HS-5 (cell line): ENCODE measurements around the gene FERMT3.
"Not testable (repeated sequence)": the region's sequence is repeated elsewhere in the genome, so short reads cannot be mapped to it uniquely, and the experiment has no call there.

ENCODE experiments used
- DNase-seq: peaks from one replicate; pipeline ENCODE4 v3.0.0-alpha.2; 2012; ENCODE audit warnings: low read depth

Gene FERMT3

DNA sequence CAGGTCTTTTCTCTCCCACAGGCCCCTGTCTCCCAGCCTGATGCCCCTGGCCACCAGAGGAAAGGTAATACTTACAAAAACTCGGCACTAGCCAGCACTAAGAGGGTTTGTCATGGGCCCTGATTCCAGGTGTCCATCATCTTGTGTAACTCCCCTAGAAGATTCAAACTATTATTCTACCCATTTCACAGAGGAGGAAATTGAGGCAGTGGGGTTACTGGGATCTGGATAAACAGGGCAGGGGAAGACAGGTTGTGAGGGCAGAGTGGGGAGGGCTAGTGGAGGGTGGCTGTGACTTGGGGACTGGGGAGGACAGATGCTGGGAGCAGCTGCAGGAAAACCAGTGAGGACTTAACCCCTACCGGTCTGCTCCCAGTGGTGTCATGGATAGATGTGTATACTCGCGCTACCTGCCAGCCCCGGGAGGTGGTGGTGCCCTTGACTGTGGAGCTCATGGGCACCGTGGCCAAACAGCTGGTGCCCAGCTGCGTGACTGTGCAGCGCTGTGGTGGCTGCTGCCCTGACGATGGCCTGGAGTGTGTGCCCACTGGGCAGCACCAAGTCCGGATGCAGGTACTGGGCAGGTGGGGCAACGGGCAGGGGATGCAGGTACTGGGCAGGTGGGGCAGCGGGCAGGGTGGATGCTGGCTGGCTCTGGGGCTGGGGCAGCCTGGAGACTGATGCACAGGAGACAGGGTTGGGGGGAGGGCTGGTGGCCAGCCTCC is 29.1 kb downstream of the FERMT3 start:
- no peak for DNase-seq

DNA sequence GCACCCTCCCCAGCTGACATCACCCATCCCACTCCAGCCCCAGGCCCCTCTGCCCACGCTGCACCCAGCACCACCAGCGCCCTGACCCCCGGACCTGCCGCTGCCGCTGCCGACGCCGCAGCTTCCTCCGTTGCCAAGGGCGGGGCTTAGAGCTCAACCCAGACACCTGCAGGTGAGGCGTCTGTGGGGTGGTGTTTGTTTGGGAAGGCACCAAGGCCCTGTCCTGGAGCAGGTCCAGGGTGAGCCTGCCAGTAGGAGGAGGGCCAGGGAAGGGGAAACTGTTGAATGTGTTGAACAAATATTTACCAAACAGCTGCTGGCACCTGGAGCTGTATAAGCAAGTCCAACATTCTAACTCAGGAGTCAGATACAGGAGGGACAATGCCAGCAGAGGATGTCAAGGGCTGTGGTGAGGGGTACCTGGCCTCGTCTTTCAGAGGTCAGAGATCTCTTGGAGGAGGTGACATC is 31.0 kb downstream of the FERMT3 start:
- no peak for DNase-seq

DNA sequence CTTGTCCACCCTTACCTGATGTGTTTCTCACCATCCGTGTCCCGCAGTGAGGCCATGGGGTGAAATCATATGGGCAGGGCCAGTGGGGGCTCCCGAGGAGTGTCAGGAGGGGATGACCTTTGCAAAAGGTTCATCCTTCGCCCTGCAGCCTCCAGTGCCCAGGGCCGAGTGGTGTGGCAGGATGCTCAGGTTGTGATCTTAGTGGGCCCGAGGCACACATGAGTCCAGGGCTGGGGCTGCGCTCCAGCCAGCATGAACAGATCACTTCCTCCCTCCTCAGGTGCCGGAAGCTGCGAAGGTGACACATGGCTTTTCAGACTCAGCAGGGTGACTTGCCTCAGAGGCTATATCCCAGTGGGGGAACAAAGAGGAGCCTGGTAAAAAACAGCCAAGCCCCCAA is 31.6 kb downstream of the FERMT3 start:
- DNase-seq, result no peak

DNA sequence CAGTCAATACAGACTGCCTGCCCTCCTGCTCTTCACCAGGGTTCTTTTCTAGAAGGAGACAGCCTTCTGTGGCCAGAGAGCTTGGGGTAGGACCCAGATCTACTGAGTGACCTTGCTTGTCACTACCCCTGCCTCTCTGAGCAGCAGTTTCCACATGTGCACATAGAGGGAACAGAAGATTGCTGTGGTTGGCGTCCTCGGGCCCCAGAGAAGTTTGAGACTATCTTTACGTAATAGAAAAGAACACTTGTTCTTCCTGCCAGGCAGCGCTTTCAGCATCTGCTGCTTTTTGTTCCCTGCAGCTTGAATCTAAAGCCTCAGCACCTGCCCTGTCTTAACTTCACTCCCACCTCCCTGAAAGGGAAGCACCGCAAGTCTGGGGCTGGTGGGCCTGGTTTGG is 32.5 kb downstream of the FERMT3 start:
- no peak for DNase-seq

DNA sequence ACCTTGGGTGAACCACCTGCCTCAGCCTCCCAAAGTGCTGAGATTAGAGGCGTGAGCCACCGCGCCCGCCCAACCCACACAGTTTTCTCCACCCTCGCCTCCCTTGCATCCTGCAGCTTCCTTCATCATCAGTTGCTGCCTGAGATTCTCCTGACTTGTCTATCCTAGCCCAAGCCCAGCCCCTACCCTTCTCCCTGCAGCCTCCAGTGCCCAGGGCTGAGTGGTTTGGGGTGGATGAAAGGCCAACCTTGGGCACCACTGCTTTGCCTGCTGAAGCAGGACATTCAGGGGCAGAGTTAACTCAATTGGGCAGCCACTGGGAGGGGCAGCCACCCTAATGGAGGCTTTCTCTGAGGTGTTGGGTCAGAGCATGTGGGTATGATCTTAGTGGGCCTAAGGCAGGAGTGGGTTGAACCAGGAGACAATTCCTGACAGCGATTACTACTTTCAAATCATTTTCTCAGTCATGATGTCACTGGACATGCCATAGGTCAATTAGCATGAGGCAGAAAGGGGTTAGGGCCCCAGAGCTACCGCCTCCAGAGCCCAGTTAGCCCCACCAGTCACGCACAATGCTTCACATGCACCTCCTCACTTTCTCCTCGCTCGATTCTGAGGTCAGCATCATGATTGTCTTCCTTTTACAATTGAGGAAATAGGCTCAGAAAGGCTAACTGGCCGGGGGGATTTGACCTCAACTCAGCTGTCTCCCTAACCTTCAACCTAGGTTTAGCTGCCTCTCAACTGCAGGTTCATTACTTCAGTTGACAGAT is 33.3 kb downstream of the FERMT3 start:
- DNase-seq, result no peak

DNA sequence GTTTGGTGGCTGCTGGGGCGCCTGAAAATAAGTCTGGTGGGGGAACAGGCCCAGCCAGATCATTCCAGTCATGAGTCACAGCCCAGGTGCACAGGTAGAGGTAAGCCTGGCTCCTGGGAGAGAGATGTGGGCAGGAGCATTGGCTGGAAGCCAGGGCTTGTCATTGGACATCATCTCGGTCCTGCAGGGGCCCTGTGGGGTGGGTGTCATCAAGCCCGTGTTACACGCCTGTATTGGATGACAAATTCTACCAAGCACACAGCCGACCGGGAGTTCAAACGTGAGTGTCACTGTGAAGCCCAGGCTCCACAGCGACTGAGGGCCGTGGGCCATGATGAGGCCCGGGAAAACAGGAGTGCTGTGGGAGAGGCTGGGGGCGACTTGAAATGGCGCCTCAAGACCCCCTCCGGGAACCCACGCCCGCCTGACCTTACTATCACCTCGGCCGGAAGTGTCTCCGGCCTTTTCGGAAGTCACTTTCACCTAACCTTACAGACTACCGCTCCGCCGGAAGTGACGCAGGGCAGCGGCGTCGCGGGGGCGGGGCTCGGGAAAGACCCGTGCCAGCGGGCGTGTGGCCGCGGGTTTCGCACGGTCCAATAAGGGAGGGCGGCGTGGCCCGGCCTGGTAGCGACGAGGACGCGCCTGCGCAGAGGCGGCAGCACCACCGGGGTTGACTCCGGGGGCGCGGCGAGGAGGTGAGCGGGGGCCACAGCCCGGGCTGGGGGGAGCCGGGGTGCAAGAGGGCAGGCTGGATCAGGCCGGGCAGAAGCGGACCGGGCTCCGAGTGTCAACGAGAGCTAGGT is 34.1 kb downstream of the FERMT3 start, which contains the start of gene FKBP2:
Gene FKBP2 (plus strand): TSS at position 661 of the 806 bp plus-strand sequence. CDS start 1,293 bp downstream, outside the sequence.
- peak; percentile 79 for DNase-seq

DNA sequence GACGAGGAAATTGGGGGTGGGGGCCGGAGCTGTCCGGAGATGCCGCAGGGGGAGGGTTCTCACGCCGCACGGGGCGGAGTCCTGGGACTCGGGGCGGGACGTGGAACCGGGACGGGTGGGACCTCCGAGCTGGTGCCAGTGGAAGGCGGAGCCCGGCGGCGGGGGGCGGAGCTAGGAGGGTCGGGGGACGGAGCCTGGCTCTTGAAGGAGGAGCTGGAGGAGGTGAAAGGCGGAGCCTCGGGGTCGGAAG is 34.6 kb downstream of the FERMT3 start:
- no peak for DNase-seq

DNA sequence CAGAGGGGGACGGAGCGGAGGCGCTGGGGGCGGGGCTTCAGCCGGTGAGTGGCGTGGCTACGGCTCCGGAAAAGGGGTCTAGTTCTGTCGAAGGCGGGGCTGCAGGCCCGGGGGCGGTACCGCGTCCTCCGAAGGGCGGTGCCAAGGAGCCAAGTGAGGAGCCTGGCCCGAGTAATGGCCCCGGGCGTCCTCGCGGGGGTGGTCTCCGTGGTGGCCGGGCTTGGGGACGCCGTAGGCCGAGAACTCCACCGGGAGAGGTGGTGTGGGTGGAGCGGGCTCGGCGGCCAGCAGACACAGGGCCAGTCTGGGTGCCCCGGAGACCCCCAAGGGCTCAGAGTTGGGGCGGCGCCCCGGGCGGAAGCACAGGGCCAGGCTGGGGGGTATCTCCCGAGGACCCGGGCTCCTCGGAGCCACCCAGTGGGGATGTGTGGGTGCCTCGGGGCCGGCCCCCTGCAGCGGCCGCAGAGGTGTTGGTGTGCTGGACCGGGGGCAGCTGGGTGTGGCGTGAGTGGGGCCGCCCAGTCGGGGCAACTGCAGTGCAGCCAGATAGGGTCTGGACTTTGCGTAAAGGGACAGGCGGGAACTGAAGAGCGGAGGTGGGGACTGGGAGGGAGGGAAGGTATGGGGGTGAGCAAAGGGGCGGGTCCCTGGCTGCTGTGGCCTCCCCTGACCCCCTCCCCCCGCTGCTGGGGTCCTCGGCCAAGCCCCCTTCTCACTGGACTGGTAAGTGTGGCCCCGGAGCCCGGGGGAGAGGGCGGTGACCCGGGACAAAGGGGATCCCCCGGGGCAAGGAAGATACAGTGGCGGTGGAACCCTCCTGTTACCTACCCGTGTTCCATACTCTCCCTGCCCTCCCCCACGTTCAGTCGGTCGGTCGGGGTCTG is 35.2 kb downstream of the FERMT3 start:
- peak; percentile 96 for DNase-seq

DNA sequence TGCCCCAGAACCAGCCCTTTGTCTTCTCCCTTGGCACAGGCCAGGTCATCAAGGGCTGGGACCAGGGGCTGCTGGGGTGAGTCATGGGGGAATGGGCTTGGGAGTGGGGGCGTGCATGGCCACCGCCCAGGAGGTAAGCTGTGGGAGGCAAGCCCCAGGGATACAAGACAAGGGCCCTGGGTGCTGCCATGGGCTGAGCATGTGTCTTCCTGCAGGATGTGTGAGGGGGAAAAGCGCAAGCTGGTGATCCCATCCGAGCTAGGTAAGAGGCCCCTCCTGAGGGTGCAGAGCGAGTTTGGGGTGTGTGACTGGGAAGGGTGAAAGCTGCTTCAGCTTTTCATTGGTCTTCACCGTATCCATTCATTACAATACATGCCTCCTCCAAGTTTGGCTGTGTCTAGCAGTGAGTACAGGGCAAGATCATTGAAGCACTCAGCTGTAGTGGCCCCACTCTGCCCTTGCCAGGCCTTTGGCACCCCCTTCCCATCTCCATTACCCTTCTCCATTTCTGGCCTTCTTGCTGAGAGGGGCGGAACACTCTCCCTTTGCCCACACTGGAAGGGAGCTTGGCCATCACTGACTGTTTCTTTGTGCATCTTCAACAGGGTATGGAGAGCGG is 36.8 kb downstream of the FERMT3 start:
- DNase-seq, result no peak

DNA sequence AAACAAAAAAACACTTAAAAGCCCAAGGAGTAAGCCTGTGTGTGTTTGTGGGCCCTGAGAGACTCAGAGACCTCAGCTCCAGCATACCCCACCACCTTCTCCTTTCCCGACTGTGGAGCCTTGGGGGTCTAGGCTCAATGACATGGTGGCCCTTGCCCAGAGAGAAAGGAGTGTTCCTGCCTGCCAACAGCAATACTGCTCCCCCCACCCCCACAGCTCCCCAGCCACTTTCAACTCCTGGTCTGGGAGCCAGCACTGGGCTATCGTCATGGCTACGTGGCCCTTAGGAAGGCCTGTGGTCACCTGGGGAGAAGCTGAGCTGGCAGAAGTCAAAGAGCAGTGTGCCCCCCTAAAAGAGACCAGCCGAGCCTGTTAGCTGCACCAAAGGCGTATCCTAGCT is 37.6 kb downstream of the FERMT3 start:
- no peak for DNase-seq

DNA sequence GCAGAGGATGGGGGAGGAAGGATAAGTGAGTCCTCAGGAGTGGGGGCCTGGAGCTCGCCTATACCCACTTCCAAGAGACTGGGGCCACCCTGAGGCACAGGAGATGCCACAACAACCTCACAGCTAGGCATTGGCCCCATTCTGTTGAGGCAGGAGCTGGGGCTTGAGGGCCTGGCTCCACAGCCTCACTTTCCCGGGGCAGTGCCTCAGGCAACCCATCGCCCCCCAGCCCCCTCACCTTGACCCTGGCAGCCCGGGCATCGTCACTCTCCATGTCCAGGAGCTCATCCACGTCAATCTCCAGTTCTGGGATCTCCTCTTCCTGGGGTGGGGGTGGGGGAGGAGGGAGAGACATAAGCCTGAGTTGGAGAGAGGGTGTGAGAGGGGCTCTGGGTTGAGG is 38.4 kb downstream of the FERMT3 start:
- DNase-seq, result no peak

DNA sequence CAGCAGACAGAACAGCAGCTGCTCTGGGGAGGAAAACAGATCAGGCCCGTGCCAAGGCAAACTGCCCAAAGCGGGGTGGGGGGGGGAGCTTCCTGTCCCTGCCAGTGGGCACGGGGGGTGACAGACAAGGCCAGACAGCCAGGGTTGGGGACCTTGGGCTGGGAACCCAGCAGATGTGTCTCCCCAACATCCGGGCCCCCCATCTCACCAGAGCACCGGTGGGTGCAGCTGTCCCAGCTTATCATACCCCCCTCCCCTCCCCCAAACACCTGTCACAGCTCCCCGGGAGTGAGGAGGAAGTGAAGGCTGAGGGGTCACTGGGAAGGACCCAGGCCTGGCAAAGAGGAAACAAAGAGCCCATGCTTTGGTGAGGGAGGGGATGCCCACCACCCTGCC is 38.9 kb downstream of the FERMT3 start:
- DNase-seq, result no peak

DNA sequence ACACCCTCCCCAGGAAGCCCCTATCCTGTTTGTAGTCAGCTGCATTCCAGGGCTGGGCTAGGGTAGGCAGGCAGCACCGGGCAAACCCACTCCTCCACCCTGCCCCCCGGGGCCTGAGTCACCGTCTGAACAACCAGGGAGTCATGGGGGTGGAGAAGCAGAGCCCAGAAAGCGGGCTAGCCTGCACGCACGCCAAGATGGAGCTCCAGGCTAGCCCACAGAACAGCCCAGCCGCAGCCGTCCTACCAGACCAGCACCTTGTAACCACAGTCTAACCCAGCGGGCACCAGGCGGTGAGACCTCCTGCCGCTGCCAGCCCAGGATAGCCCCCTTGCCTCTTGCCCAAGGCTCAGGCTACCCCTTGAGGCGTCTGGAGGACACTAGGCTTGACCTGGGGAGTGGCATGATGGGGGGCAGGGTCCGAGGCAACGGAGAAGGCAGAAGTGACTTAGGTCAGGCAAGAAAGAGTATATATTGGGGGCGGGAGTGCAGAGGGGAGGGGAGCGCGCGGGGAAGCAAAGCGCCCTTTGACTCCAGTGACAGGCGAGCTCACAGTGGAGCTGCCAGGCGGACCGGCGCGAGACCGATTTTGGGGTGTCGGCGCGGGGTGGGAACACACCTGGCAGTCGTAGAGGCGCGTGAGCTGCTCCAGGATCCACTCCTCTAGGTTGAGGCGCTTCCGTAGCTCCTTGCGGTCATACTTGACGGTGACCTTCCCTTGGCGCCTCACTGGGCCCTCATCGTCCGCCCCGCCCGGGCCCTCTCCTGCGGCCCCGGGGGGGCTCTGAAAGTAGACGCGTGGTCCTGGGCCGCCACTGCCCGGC is 39.5 kb downstream of the FERMT3 start:
- peak; percentile 70 for DNase-seq

DNA sequence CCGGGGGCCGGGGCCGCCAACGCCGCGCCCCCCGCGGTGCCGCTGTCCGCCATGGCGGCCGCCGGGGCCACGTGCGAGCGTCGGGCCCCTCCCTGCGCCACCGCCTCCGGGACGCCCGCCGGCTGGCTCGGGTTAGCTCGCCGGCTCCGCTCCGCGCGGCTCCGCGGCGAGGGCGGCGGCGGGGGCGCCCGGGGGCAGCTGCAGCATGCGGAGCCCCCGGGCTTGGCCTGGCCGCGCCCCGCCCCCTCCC is 40.0 kb downstream of the FERMT3 start:
- DNase-seq, result not testable (repeated sequence)

DNA sequence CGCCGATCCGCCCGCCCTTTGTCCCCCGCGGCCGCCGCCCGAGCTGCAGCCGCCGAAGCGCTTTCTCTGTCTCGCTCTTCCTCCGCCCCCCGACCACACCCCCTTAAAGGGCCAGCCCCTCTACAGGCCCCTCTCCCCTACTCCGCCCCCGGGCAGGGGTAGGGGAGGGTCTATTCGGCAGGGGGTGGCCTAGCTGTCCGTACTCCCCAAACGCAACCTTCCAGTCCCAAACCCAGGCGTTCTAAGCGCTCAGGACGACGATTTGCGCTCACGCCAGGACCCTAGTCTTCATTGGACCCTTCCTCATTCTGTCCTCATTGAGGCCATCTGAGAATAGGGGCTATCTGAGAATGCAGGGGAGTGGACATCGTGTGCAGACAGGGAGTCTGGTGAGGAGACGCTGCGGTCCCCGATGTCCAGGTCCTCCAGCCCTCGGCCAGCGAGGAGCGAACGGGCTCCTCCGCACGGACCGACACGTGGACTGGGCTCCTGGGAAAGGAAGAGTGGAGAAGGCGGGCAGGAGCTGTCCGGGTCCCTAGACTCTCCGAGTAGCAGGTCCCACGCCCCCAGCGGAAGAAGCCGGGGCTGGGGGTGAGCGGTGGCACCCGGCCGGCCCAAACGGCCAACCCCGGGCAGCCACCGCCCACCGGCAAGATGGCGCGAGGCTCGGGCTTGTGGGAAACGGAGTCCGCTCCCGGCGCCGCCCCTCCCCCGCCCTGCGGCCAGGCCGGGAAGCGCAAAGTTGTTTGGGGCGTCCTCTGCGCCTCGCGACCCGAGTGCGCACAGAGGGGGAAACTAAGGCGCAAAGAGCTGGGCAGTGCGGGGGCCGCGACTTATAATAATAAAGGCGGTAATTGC is 40.6 kb downstream of the FERMT3 start, which contains the start of gene PPP1R14B:
Gene PPP1R14B (minus strand): TSS at position 73 of the 858 bp plus-strand sequence. CDS start 270 bp downstream, outside the sequence.
- DNase-seq, result no peak

DNA sequence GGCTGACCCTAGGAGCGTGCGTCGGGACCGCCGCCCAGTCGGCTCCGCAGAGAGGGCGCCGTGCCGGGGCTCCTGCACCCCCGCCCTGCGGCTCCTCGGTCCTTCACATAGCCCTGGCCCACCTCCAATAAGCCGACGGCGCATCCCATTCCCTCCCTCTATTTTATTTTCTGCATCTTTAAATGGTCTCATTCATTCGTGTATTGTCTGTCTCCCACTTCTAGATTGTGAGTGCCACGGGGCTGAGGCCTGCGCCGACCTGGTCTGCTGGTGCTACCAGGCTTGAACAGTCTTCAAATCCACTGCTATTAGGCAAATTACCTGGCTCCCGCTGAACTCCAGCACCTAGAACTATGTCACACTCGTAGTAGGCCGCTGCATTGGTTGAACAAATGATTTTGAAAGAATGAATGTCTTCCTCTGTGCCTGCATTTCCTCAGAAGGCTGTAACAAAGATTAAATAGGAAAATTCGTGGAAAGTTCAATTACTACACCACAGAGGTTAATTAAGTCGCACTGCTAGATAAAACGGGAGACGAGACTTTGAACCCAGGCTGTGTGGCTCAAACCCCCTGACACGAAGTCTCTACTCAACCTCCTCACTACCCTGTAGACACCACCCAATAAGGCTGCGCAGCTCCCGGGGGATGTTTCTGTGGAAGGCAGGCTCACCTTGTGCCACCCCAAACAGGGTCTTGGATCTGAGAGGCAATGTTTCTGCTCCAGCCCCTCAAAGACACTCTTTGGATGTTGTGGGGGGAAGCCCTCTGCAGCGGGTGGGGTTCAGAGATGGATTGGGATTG is 41.4 kb downstream of the FERMT3 start:
- no peak for DNase-seq

DNA sequence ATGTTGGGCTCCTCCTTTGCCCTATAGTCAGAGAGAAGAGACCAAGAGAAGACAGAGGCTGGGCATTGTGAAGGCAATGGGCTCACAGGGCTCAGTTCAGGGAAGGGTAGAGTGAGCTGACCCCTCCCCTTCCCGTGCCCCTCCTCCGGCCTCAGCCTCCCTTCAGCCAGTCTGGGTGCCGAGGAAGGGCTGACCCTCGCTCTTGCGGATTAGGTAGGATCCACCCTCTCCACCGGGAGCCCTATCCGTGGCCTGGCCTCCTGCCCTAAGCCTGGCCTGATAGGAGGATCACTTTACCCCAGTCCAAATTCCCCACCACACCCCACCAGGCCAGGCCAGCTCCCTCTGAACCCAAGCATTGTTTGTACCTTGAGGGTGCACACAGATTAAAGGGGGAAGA is 42.1 kb downstream of the FERMT3 start:
- no peak for DNase-seq

DNA sequence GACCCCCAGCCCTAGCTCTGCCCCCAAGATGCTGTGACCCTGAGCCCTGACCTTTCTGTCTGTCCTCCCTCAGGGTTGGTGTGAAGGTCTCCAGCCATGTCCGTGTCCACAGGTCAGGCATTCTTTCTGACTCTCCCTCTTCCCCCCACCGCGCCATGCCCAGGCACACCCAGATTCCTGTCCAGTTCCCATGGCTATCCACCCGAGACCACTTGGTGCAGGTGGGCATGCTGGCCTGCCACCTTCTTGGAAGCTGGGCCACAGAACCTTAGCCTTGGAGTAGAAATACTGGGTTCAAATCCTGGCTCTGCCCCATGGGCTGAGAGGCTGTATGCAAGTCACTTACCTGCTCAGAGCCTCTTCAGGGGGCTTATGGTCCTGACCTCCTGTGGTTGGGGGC is 42.5 kb downstream of the FERMT3 start:
- no peak for DNase-seq
